SK-N-SH treated with all-trans-retinoic acid at 6 μM for 48 hours (cell line): Measurements from ENCODE around the gene FCHSD2.

Experiments used
- ATAC-seq: fragments of 200-7000 bp; cut with Tn5 transposase; 3 replicates; pipeline ENCODE4 v1.9.1; 2020; ENCODE audit warnings: mild to moderate bottlenecking, moderate library complexity
- ARNTL ChIP-seq: fragments of 450-650 bp; formaldehyde crosslinking; IDR thresholded peaks from 2 replicates; pipeline ENCODE4 v1.5.0; 2020; ENCODE audit warnings: low read depth, mild to moderate bottlenecking, moderate library complexity, borderline replicate concordance
- BACH2 ChIP-seq: fragments of 250-450 bp; sonication (Bioruptor Pico); IDR thresholded peaks from 2 replicates; pipeline ENCODE4 v1.9.0; 2021; ENCODE audit warnings: mild to moderate bottlenecking, borderline replicate concordance
- CSDC2 ChIP-seq: fragments of 250-450 bp; sonication (Bioruptor Pico); IDR thresholded peaks from 2 replicates; pipeline ENCODE4 v1.5.0; 2020; ENCODE audit warnings: mild to moderate bottlenecking, moderate library complexity
- ESRRG ChIP-seq: fragments of 250-450 bp; sonication (Bioruptor Pico); IDR thresholded peaks from 2 replicates; pipeline ENCODE4 v1.6.1; 2021; ENCODE audit warnings: mild to moderate bottlenecking
- GLIS3 ChIP-seq: fragments of 250-450 bp; sonication (Bioruptor Pico); IDR thresholded peaks from 2 replicates; pipeline ENCODE4 v1.5.0; 2020; ENCODE audit warnings: mild to moderate bottlenecking, moderate library complexity
- OSR1 ChIP-seq: fragments of 250-450 bp; sonication (Bioruptor Pico); IDR thresholded peaks from 2 replicates; pipeline ENCODE4 v1.8.0; 2022; ENCODE audit warnings: moderate library complexity, mild to moderate bottlenecking, inconsistent platforms
- PPARA ChIP-seq: fragments of 250-450 bp; sonication (Bioruptor Pico); IDR thresholded peaks from 2 replicates; pipeline ENCODE4 v1.5.0; 2020; ENCODE audit warnings: mild to moderate bottlenecking, borderline replicate concordance
- RARB ChIP-seq: fragments of 250-450 bp; sonication (Bioruptor Pico); IDR thresholded peaks from 2 replicates; pipeline ENCODE4 v1.8.0; 2021; ENCODE audit warnings: mild to moderate bottlenecking, moderate library complexity
- SNAI2 ChIP-seq: fragments of 250-450 bp; sonication (Bioruptor Pico); IDR thresholded peaks from 2 replicates; pipeline ENCODE4 v1.5.0; 2020; ENCODE audit warnings: mild to moderate bottlenecking, moderate library complexity
- TCF4 ChIP-seq: fragments of 250-450 bp; sonication (Bioruptor Pico); IDR thresholded peaks from 2 replicates; pipeline ENCODE4 v1.8.0; 2021; ENCODE audit warnings: mild to moderate bottlenecking, moderate library complexity, borderline replicate concordance
- TOX ChIP-seq: fragments of 250-450 bp; sonication (Bioruptor Pico); IDR thresholded peaks from 2 replicates; pipeline ENCODE4 v1.8.0; 2021; ENCODE audit warnings: mild to moderate bottlenecking, moderate library complexity, borderline replicate concordance
- ZC3H10 ChIP-seq: fragments of 250-450 bp; sonication (Bioruptor Pico); IDR thresholded peaks from 2 replicates; pipeline ENCODE4 v1.5.1; 2021; ENCODE audit warnings: mild to moderate bottlenecking, moderate library complexity
- ZFP3 ChIP-seq: fragments of 250-450 bp; sonication (Bioruptor Pico); IDR thresholded peaks from 2 replicates; pipeline ENCODE4 v1.5.0; 2020; ENCODE audit warnings: mild to moderate bottlenecking, moderate library complexity
- ZFP30 ChIP-seq: fragments of 450-650 bp; formaldehyde crosslinking; IDR thresholded peaks from 2 replicates; pipeline ENCODE4 v1.5.0; 2022; ENCODE audit warnings: mild to moderate bottlenecking, moderate library complexity
- ZNF565 ChIP-seq: fragments of 450-650 bp; formaldehyde crosslinking; conservative IDR thresholded peaks from 2 replicates; pipeline ENCODE4 v1.5.0; 2020; ENCODE audit warnings: low read depth, mild to moderate bottlenecking, moderate library complexity
- ZNF70 ChIP-seq: fragments of 450-650 bp; formaldehyde crosslinking; IDR thresholded peaks from 2 replicates; pipeline ENCODE4 v1.5.0; 2020; ENCODE audit warnings: mild to moderate bottlenecking, moderate library complexity
- ZNF8 ChIP-seq: fragments of 450-650 bp; formaldehyde crosslinking; IDR thresholded peaks from 2 replicates; pipeline ENCODE4 v1.5.0; 2020; ENCODE audit warnings: mild to moderate bottlenecking, moderate library complexity
- TF ChIP-seq, protein P1 (sequence below): fragments of 250-450 bp; sonication (Bioruptor Pico); IDR thresholded peaks from 2 replicates; pipeline ENCODE4 v1.5.1; 2021; ENCODE audit warnings: mild to moderate bottlenecking, moderate library complexity
- TF ChIP-seq, protein P2 (sequence below): fragments of 250-450 bp; sonication (Bioruptor Pico); IDR thresholded peaks from 2 replicates; pipeline ENCODE4 v1.8.0; 2021; ENCODE audit warnings: low read depth, mild to moderate bottlenecking, moderate library complexity, borderline replicate concordance
- TF ChIP-seq, protein P3 (sequence below): fragments of 250-450 bp; sonication (Bioruptor Pico); IDR thresholded peaks from 2 replicates; pipeline ENCODE4 v1.5.0; 2020; ENCODE audit warnings: mild to moderate bottlenecking, moderate library complexity
- TF ChIP-seq, protein P4 (sequence below): fragments of 250-450 bp; sonication (Bioruptor Pico); IDR thresholded peaks from 2 replicates; pipeline ENCODE4 v1.5.1; 2020; ENCODE audit warnings: low read depth, mild to moderate bottlenecking, moderate library complexity
- TF ChIP-seq, protein P5 (sequence below): fragments of 250-450 bp; sonication (Bioruptor Pico); IDR thresholded peaks from 2 replicates; pipeline ENCODE4 v1.8.0; 2020; ENCODE audit warnings: mild to moderate bottlenecking, moderate library complexity, borderline replicate concordance

FCHSD2 gene

DNA sequence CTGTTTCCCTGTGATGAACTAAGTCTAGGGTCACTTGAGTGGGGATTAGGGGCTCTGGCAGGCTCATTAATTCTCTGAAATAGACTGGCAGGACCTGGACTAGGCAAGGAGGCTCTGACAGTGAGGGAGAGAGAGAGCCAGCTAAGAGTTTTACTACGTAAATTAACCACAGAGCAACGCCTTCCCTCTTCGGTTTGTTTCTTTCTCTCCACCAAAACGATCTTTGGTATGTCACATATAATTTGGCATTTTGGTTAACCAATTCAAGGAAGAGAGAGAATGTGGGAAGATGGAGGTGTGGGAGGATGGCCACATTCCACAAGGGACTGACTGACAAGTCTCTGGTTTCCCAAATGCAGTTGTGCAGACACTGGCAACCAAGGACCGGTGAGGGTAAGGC is 300.0 kb downstream of the FCHSD2 start:
- TF ChIP-seq ZNF8, result no peak
- no peak for TF ChIP-seq CSDC2
- TF ChIP-seq, protein P1, sequence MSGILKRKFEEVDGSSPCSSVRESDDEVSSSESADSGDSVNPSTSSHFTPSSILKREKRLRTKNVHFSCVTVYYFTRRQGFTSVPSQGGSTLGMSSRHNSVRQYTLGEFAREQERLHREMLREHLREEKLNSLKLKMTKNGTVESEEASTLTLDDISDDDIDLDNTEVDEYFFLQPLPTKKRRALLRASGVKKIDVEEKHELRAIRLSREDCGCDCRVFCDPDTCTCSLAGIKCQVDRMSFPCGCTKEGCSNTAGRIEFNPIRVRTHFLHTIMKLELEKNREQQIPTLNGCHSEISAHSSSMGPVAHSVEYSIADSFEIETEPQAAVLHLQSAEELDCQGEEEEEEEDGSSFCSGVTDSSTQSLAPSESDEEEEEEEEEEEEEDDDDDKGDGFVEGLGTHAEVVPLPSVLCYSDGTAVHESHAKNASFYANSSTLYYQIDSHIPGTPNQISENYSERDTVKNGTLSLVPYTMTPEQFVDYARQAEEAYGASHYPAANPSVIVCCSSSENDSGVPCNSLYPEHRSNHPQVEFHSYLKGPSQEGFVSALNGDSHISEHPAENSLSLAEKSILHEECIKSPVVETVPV (CRISPR knock-in tag), result no peak
- no peak for TF ChIP-seq RARB (CRISPR knock-in tag)
- TF ChIP-seq, all 23 proteins: peak for 0
- no peak for ATAC-seq

DNA sequence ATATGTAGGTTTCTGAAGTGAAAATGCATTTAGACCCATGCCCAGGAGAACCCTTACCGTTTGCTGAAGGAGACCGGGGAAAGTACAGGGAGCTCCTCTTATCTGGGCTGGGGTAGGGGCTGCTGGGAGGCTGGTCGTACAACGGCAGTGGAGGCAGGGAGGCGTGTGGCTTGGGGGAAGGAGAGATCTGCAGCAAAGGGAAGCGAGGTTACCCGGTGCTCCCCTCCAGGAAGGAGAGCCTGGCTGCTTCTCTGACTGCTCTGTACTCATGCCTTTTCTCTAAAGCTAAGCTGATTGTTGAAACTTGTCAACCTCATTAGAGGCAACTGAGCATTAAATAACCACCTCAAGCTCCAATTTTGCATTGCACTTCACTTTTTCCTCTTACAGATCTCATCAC is 300.7 kb downstream of the FCHSD2 start:
- no peak for ATAC-seq
- TF ChIP-seq ARNTL (CRISPR knock-in tag) (no peak), TCF4 (CRISPR knock-in tag) (no peak), ZNF565 (no peak), ESRRG (CRISPR knock-in tag) (no peak), ZC3H10 (CRISPR knock-in tag) (no peak), ZFP30 (CRISPR knock-in tag) (no peak), BACH2 (CRISPR knock-in tag) (no peak), GLIS3 (CRISPR knock-in tag) (no peak), OSR1 (CRISPR knock-in tag) (no peak), ZNF70 (no peak), CSDC2 (no peak), RARB (CRISPR knock-in tag) (no peak)
- TF ChIP-seq, protein P2, sequence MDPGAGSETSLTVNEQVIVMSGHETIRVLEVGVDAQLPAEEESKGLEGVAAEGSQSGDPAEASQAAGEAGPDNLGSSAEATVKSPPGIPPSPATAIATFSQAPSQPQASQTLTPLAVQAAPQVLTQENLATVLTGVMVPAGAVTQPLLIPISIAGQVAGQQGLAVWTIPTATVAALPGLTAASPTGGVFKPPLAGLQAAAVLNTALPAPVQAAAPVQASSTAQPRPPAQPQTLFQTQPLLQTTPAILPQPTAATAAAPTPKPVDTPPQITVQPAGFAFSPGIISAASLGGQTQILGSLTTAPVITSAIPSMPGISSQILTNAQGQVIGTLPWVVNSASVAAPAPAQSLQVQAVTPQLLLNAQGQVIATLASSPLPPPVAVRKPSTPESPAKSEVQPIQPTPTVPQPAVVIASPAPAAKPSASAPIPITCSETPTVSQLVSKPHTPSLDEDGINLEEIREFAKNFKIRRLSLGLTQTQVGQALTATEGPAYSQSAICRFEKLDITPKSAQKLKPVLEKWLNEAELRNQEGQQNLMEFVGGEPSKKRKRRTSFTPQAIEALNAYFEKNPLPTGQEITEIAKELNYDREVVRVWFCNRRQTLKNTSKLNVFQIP (CRISPR knock-in tag), result no peak
- TF ChIP-seq, protein P3, sequence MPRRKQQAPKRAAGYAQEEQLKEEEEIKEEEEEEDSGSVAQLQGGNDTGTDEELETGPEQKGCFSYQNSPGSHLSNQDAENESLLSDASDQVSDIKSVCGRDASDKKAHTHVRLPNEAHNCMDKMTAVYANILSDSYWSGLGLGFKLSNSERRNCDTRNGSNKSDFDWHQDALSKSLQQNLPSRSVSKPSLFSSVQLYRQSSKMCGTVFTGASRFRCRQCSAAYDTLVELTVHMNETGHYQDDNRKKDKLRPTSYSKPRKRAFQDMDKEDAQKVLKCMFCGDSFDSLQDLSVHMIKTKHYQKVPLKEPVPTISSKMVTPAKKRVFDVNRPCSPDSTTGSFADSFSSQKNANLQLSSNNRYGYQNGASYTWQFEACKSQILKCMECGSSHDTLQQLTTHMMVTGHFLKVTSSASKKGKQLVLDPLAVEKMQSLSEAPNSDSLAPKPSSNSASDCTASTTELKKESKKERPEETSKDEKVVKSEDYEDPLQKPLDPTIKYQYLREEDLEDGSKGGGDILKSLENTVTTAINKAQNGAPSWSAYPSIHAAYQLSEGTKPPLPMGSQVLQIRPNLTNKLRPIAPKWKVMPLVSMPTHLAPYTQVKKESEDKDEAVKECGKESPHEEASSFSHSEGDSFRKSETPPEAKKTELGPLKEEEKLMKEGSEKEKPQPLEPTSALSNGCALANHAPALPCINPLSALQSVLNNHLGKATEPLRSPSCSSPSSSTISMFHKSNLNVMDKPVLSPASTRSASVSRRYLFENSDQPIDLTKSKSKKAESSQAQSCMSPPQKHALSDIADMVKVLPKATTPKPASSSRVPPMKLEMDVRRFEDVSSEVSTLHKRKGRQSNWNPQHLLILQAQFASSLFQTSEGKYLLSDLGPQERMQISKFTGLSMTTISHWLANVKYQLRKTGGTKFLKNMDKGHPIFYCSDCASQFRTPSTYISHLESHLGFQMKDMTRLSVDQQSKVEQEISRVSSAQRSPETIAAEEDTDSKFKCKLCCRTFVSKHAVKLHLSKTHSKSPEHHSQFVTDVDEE, result no peak
- TF ChIP-seq, protein P1 (CRISPR knock-in tag), result no peak
- TF ChIP-seq, protein P4, sequence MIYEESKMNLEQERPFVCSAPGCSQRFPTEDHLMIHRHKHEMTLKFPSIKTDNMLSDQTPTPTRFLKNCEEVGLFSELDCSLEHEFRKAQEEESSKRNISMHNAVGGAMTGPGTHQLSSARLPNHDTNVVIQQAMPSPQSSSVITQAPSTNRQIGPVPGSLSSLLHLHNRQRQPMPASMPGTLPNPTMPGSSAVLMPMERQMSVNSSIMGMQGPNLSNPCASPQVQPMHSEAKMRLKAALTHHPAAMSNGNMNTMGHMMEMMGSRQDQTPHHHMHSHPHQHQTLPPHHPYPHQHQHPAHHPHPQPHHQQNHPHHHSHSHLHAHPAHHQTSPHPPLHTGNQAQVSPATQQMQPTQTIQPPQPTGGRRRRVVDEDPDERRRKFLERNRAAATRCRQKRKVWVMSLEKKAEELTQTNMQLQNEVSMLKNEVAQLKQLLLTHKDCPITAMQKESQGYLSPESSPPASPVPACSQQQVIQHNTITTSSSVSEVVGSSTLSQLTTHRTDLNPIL, result no peak
- TF ChIP-seq, protein P5, sequence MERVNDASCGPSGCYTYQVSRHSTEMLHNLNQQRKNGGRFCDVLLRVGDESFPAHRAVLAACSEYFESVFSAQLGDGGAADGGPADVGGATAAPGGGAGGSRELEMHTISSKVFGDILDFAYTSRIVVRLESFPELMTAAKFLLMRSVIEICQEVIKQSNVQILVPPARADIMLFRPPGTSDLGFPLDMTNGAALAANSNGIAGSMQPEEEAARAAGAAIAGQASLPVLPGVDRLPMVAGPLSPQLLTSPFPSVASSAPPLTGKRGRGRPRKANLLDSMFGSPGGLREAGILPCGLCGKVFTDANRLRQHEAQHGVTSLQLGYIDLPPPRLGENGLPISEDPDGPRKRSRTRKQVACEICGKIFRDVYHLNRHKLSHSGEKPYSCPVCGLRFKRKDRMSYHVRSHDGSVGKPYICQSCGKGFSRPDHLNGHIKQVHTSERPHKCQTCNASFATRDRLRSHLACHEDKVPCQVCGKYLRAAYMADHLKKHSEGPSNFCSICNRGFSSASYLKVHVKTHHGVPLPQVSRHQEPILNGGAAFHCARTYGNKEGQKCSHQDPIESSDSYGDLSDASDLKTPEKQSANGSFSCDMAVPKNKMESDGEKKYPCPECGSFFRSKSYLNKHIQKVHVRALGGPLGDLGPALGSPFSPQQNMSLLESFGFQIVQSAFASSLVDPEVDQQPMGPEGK (CRISPR knock-in tag), result no peak

DNA sequence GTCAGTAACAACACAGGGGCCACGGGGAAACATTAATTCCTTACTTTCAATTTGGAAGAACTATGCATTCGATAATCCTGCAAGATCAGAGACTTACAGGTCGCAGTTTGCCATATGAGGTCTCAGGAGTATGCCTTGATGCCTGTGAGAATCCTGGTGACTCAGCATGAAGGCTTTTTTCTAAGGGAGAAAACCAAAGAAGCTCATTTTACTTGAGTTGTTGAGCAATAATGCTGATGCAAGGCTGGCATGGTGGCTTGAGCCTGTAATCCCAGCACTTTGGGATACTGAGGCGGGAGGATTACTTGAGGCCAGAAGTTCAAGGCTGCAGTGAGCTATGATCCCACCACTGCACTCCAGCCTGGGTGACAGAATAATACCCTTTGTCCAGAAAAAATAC is 301.3 kb downstream of the FCHSD2 start:
- ATAC-seq, result 0 out of 3 replicates have a peak, but pooled peaks have one; percentile 29
- TF ChIP-seq ZNF70, result no peak
- TF ChIP-seq, protein P4, result no peak
- TF ChIP-seq CSDC2, result no peak
- no peak for TF ChIP-seq TOX (CRISPR knock-in tag)
- TF ChIP-seq RARB (CRISPR knock-in tag), result no peak
- TF ChIP-seq ZFP3 (CRISPR knock-in tag), result no peak
- no peak for TF ChIP-seq ZNF8
- no peak for TF ChIP-seq BACH2 (CRISPR knock-in tag)
- TF ChIP-seq, protein P2 (CRISPR knock-in tag), result no peak
- TF ChIP-seq PPARA, result no peak
- TF ChIP-seq ZC3H10 (CRISPR knock-in tag), result no peak
- TF ChIP-seq ZFP30 (CRISPR knock-in tag), result no peak
- TF ChIP-seq, protein P5 (CRISPR knock-in tag), result no peak
- TF ChIP-seq ESRRG (CRISPR knock-in tag), result no peak
- TF ChIP-seq SNAI2 (CRISPR knock-in tag), result no peak
